Skin epidermis (tissue), 12 donors: Measurements from ENCODE around the gene PROB1.
"Not testable (repeated sequence)": the region's sequence is repeated elsewhere in the genome, so short reads cannot be mapped to it uniquely, and the experiment has no call there.

Experiments
- H3K27ac ChIP-seq, 21 experiments: fragments of 200-600 bp; sonication (generic) in 11 of 21; one replicate each; pipeline ENCODE4 v1.5.0; 2020; ENCODE audit warnings: mild to moderate bottlenecking in 3 of 21, inconsistent platforms in 2 of 21, moderate library complexity in 2 of 21
- H3K4me3 ChIP-seq, 7 experiments: fragments of 200-600 bp; sonication (generic) in 2 of 7; one replicate each; pipeline ENCODE4 v1.5.0; 2020; ENCODE audit warnings: inconsistent platforms in 2 of 7, mild to moderate bottlenecking in 2 of 7, moderate library complexity in 1 of 7

PROB1 gene

DNA sequence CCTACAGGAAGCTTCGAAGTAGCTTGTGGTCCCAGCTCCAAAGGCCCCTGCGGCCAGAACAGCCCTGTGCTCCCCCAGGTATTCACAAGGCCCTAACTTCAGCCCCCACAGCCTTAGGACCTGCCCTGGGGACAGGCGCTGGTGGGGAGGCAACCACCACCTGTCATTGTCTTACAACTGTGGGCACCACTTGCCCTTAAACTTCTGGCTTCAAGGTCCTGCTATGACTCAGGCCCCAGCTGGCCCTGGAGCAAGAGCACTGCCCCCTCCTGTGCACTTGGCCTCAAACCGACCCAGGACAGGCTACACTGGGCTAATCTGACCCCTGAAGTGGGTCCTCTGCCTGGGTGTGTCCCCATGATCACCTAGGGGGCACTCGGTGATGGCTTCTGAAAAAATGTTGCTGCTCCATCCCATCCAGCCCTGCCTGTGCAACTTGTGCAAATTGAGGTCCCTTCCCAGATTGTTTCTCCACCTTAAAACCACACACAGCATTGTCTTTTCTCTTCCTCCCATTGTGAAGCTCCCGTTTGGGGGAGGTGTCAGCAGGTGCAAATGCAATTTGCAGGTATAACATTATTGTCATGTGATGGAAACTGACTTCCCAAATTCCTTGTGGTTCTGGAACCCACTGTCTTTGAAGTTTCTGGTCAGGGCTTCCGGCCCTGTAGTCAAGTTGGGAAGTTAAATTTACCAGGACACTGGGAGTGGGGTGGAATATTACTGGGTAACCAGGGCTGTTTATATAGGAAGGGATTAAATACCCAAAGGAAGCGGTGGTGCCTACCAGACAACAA, 1.1 kb upstream of the PROB1 start:
- H3K4me3 ChIP-seq = no peak overlapping the region

DNA sequence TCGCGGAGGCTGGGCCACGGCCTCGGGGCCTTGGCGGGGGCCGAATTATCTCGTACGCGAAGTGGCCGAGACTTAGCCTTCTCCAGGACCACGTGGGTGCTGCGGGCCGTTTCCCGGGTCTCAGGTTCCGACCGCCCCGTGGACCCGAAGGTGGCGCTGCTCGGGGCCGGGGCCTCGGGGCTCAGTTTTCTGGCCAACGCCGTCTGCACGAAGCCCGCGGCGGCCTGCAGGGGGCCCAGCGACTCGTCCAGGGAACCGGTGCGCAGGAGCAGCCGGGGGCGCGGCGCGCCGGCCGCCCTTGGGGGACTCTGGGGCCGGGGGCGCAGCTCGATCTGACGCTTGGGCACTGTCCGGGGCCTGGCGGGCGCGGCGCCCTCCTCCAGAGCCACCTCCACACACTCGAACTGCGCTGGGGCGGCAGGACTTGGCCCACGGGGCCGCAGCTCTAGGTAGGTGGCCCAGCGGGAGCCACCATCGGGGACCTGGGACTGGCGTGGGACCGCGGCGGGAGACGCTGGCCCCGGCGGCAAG, 716 bp downstream of the PROB1 start:
- peak overlapping the region; percentile 36 to 67 (median 51) for H3K4me3 ChIP-seq
- H3K27ac ChIP-seq = peak overlapping the region in 17 of 21 experiments; percentile 1 to 86 (median 63)

More for the DNA sequence above, 1.1 kb upstream of the PROB1 start:
- H3K27ac ChIP-seq = no peak overlapping the region

DNA sequence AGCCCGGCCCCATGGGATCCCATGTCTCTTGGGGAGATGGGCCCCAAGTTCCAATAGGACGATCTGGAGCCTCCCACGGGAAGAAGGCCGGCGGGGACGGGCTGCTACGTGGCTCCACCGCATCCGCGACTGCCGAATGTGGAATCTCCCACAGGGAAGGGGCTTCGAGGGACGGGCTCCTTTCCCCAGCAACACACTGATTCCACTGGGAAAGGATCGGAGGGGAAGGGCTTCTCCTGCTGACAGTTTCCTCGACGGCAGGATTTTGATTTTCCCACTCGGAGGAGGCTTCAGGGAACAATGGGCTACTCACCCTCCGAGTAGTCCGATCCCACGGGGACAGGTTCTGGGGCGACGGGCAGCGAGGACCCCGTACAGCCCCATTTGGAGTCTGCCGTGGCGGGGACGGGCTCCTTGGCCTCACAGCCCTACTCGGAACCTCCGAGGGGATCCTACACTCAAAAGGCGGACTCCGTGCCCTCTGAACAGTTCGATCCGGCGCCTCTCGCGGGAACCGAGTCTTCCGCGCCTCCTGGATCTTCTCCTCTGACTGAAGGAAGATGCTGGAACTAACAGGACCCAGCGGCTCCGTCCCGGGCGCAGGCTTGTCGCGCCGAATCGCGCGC, 1.3 kb downstream of the PROB1 start:
- Histone ChIP-seq H3K4me3 (peak overlapping the region; percentile 36 to 67 (median 51)), H3K27ac (peak overlapping the region in 14 of 21 experiments; percentile 16 to 86 (median 66))

DNA sequence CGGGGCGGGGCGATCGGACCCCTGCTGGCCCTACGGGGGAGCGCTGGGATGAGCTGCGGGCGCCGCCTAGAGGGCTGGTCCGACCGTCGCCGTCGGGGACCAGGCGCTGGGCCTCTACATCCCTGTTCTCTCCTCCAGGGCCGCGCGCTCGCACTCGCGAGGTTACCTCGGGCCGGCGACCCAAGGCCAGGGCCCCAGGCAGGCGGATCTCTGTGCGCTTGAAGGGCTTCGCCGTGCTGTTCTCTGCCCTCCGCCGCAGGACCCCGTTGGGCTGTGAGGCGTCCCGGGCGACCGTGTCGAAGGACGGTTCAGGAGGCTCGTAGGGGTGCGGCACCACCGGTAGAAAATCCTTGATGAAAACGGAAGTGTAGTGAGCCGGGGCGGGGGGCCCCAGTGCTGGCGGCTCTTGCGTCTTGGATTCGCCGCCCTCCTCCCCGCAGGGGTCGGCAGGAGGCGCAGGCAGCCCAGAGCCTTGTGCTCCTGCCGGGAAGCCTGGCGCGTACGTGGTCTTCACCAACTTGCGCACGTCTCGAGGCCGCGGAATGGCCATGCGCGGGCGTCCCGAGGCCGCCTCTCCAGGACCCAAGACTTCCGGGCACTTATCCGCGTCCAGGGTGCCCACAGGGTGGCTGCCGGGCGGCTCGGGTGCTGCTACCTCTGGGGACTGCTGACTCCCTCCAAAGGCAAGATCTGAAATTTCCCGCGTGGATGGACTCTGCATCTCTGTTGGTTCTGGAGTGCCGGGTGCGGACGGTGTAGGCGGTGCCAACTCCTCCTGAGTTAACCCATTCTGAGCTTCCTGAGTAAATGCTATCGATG, 2.0 kb downstream of the PROB1 start:
- Histone ChIP-seq H3K27ac (peak overlapping the region in 18 of 21 experiments; percentile 7 to 86 (median 64)), H3K4me3 (peak overlapping the region; percentile 36 to 67 (median 51))

DNA sequence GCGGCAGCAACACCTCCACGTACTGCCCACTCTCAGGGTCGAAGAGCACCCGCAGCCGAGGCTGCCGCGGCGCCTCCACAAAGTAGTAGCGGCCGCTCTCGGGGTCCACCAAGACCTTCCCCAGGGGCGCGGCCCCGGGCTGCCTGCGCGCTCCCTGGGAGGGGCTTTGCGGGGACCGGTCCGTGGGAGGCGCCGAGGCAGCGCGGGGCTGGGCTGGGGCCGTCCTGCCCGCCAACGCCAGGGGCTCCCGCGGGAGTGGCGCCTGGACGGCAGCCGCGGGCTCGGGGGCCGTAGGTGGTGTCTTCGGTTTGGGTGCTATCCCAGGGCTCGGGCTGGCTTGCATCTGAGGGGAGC, 2.6 kb downstream of the PROB1 start:
- H3K27ac ChIP-seq = peak overlapping the region in 20 of 21 experiments; percentile 7 to 86 (median 64)
- H3K4me3 ChIP-seq = peak overlapping the region; percentile 36 to 67 (median 51)

DNA sequence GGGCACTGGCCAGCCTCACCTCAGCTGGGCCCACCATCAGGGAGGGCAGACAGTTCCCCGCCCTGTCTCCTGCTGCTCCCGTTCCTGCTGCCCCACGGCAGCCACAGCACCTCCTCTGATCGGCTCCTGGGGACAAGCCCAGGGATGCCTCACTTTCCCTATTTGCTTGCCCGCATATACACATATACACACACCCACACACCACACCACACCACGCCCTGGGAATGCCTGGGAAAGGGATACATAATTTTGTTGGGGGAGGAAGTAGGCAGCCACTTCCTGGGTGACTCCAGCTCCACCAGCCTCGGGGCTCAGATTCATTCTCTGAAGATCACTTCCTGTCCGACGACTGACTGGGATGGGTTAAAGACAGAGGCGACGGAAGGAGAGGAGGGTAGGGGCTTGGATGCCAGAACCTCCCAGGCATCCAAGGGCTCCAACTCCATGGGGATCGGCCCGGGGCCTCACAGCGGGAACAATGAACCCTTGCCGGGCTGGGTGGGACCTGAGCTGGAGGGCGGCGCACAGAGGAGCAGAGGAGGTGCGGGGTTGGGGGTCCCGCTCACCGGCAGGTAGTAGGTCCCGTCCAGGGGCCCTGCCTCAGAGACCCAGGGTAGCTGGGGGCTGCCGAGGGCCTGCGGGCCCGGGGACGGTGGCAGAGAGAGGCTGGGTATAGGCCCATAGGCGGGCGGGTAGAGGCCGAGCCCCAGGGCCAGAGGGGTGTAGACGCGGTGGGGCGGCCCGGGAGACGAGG, 3.2 kb downstream of the PROB1 start:
- Histone ChIP-seq H3K27ac (peak overlapping the region; percentile 6 to 86 (median 63)), H3K4me3 (peak overlapping the region; percentile 36 to 67 (median 51))

DNA sequence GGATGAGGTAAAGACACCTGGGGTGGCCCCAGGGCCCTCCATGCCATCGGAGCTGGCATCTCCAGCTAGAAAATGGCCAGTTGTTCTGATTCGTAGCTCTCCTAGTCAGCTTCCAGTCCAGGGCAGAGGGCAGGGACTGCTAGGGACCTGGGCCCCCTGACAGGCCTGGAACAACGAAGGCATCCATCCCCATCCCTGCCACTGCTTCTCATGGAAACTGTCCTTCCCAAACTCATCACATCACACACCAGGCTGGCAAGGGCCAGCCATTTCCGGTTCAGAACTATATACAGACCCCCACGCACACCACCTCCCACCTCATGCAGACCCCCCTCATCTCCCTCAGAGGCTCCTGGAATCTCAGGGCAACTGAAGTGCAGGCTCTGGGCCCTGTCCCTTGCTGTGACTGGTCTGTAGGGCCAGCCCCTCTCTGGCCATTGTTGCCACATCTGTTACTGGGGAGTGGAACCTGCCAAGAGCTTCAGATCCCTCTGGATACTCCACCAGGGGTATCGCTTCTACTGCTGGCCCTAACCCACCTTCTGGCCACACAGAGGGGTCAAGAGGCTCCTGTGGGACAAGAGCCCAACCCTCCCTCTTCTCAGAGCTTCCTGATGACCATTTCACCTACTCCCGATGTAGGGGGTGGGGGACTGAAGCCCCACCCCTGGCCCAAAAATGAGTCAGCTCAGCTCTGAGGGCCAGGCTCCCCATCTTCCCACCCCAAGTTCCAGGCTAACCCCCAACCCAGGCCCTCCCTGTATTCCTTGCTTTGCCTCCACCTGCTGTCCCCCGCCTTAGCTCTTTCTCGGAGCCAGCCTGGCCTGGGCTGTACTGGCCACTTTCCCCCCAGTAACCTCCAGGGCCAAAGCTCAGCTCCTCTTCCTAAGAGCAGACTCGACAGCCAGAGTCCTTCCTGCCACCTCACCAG, 4.0 kb downstream of the PROB1 start:
- Histone ChIP-seq H3K4me3 (peak overlapping the region in 2 of 7 experiments; percentile 50 to 62), H3K27ac (peak overlapping the region in 19 of 21 experiments; percentile 6 to 86 (median 63))

DNA sequence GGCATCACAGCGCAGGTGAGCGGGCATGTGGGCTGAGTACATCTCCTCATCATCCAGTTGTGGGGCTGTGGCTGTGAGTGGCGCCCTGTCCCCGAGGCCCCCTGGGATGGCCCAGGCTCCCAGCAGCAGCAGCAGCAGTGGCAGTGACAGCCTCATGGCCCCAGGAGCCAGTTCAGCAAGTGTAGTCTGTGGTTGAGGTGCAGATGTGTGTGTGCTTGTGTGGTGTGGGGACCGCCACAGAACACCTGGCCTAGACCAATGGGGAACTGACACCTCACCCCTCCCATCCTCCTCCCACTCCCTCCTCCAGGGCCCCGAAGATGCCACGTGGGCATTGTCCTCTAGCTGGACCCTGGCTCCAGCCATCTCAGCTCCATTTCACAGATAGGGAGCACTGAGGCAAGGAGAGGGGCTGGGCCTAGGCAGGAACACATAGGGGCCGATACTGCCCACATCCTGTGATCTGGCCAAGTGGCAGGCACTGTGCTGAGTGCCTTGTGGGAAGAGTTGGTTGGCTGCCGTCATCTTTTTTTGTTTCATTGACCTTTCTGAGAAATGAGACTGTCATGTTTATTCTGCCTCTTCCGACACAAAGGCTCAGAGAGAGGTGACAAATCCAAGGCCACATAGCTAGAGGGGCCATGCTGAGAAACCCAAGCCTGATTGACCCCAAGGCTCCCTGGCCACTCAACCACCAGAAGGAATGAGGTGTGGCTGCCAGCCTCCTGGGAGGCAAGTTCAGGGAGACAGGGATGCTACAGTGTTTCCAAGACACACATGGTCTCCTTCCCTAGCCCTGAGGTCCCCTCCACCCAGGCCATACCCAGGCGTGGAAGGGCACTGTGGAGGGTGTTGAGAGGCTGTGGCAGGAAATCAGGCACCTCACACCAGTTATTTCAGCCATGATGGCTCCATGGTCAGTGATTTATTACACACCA, 4.9 kb downstream of the PROB1 start, which contains the start of gene MZB1:
Gene MZB1, minus strand, starts transcription at position 213 of the 938 bp plus-strand sequence. Its CDS starts 57 bp downstream, at position 156.
- Histone ChIP-seq H3K4me3 (peak within 1 kb of the TSS in 1 of 7 experiments; percentile 8), H3K27ac (peak within 1 kb of the TSS in 16 of 21 experiments; percentile 6 to 86 (median 64))

DNA sequence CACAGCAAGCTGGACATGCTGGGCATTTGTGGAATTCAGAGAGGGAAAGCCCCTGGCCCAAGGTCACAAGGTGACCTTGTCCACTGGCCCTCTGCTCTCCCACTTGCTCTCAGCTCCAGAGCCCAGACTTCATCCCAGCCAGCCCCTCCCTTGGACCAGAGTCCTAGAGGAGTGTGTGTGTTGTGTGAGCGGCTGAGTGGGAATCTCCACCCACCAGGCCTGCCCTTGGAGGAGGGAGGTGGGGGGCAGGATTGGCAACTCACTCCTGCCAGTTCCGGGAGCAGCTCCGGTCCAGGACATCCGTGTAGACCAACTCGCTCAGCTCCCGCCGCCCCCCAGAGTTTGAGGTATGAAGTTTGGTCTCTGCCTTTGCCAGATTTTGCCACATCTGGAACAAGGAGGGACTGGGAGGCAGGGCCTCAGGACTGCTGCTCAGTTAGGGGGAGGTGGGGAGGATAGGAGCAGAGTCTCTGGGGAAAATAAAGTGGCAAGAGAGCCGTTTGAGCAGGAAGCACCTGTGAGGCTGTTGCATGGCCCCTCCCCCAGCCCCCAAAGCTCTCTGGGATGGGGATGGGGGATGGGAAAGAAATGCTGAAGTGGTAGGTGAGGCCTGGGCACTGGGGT, 6.6 kb downstream of the PROB1 start:
- Histone ChIP-seq H3K27ac (peak overlapping the region in 11 of 21 experiments; percentile 1 to 69 (median 19)), H3K4me3 (peak overlapping the region in 1 of 7 experiments; percentile 8)

DNA sequence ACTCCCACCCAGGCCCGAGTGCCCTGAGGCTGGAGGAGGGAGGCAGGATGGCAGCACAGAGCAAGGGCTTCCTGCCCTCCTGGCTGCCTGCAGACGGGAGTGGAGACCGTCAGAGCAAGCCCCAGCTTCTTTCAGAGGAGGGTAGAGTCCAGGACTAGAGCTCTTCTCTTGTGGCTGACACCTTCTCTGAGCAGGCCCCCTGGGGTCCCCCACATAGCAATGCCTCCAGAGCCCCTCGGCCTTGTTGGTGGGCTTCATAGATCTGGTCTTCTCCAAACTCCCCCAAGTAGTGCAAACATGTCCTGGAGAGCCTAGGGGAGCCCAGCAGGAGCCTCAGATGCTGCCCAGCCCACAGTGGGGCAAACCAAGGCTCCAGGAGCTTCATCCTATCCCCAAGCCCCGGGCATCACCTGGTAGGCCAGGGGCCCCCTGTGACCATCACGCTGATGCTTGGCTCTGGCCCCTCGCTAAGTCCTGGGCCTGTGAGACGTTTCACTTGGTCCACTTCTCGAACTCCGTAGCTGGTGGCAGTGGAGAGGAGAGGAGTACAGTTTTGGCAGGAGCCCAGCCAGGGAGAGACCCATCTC, 7.2 kb downstream of the PROB1 start:
- no peak overlapping the region for H3K4me3 ChIP-seq
- H3K27ac ChIP-seq = peak overlapping the region in 11 of 21 experiments; percentile 1 to 69 (median 24)

DNA sequence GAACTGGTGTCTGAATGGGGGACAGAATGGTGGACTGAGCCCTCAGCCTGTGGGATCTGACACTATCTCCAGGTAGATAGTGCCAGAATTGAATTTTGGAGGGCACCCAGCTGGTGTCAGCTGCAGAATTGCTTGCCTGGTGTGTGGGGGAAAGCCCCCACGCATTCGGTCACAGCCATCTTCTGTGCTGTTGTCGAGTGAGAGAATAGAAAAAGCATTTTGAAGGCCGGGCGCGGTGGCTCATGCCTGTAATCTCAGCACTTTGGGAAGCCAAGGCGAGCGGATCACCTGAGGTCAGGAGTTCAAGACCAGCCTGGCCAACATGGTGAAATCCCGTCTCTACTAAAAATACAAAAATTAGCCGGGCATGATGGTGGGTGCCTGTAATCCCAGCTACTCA, 7.9 kb downstream of the PROB1 start:
- peak overlapping the region in 3 of 21 experiments; percentile 69 to 89 (median 84) for H3K27ac ChIP-seq
- H3K4me3 ChIP-seq = not testable (repeated sequence)

DNA sequence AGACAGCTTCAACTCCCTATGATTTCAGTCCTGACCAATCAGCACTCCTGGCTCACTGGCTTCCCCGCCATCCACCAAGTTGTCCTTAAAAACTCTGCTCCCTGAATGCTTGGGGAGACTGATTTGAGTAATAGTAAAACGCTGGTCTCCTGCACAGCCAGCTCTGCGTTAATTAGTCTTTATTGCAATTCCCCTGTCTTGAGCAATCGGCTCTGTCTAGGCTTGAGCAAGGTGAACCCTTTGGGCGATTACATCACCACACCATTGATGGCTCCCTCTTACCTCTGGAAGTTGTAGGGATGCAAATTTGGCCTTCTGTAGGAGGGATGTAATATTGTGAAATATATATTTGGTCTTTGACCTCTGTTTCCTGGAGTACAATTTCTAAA, 8.9 kb downstream of the PROB1 start:
- Histone ChIP-seq H3K4me3 (no peak overlapping the region), H3K27ac (peak overlapping the region in 16 of 21 experiments; percentile 5 to 93 (median 84))

DNA sequence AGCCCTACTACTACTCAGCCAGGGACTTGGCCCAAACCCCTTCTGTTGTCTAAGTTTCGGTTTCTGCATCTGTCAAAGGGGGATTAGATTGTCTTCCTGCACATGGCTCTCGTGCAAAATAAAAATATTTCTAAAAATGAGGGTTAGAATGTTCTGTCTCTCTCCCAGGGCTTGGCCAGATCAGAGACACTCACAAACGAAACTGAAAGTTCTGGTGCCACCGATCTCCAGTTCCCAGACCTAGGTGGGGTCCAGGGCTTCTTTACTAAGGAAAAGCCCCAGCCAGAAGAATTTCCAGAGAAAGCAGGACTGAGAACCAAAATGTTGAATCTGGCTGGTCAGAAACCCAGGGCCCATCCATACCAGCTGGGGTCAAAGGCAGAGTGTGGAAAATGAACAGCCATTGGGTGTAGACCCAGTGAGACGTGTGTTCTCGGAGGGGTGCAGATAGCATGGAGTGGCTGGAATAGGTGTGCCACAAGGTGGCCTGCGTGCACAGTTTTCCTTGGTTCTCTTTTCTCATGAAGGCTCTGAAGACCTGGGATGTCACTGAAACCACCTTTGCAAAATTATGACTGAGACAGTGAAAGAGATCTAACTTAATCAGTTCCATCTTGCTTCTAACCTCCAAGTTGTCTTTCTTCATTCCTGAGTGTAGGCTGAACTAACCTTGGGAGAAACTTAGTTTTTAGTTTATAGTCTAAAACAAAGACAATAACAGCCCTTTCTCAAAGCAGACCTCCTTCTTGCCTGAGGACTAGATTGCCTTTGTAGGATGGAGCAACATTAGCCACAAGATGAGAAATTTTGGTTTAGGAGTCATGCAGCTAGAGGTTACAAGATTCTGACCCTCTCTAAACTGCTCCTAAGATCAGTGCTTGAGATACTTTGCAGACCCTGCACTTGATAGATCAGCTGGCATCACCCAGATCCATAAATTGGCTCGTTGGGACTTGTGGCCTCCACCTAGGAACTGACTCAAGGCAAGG, 9.5 kb downstream of the PROB1 start:
- Histone ChIP-seq H3K27ac (peak overlapping the region in 20 of 21 experiments; percentile 39 to 93 (median 84)), H3K4me3 (peak overlapping the region in 5 of 7 experiments; percentile 2 to 39 (median 19))

DNA sequence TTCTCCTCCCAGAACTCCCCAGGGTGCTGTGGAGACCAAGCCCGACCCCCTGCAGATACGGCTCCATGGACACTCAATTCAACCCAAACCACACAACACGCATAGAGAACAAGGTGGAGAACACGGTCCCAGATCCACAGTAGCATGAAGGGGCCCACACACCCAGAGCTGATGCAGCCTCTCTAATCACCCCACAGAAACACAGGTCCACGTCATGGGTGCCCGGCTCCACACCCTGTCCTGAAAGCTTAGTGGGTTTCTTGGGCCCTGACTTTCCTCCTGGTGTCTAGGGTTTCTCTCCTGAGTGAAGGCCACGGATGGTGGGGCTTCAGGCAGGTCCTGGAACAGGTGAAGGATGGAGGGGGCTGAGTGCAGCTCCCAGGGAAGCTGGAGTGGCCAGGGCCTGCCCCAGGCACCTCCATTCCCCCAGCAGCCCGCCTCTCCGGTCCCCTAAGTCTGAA, 10.3 kb downstream of the PROB1 start:
- Histone ChIP-seq H3K27ac (peak overlapping the region in 20 of 21 experiments; percentile 39 to 93 (median 84)), H3K4me3 (peak overlapping the region in 5 of 7 experiments; percentile 2 to 39 (median 19))
